ENCODE results near the gene STAU1. TPM values are rescaled to one million over a fixed set of nuclear protein-coding genes. Genes with fewer than 3 reads are reported as not detected.
"Not testable (repeated sequence)": the region's sequence is repeated elsewhere in the genome, so short reads cannot be mapped to it uniquely, and the experiment has no call there.

Gene STAU1
- total RNA-seq, 1 experiment from 2014 or later = 65.9 TPM

DNA sequence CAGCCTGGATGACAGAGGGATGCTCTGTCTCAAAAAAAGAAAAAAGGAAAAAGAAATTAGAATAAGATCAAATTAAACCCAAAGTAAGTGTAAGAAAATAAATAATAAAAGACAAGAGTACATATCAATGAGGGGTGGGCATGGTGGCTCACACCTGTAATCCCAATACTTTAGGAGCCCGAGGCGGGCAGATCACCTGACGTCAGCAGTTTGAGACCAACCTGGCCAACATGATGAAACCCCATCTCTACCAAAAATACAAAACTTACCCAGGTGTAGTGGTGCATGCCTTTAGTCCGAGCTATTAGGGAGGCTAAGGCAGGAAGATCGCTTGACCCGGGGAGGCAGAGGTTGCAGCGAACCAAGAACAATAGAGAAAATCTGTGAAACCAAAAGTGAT, 14.9 kb upstream of the STAU1 start:
- no peak for DNase-seq (ENCODE audit: low spot score)

DNA sequence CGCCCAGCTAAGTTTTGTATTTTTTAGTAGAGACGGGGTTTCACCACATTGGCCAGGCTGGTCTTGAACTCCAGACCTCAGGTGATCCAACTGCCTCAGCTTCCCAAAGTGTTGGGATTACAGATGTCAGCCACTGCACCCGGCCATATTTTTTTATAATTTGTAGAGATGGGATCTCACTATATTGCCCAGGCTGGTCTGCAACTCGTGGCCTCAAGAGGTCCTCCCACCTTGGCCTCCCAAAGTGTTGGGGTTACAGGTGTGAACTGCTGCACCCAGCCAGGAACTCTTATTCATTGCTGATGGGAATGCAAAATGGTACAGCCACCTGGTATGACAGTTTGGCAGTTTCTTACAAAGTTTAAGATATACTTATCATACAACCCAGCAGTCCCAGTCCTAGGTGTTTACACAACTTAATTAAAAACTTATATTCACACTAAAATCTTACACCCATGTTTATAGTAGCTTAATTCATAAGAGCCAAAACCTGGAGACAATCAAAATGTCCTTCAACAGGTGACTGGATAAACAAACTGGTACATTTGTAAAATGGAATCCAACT, 11.7 kb upstream of the STAU1 start:
- no peak for DNase-seq (ENCODE audit: low spot score)

DNA sequence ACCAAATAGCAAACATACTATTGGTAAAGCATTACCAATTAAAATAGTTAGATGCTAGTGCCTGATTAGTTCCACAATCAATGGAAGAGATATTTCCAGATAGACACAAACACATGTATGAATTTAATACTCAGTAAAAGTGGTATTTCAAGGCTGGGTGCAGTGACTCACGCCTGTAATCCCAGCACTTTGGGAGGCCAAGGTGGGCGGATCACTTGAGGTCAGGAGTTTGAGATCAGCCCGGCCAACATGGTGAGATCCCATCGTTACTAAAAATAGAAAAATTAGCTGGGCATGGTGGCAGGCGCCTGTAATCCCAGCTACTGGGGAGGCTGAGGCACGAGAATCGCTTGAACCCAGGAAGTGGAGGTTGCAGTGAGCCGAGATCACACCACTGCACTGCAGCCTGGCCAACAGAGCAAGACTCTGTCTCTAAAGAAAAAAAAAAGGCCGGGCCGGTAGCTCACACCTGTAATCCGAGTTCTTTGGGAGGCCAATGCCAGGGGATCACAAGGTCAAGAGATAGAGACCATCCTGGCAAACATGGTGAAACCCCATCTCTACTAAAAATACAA, 4.9 kb upstream of the STAU1 start:
- DNase-seq (ENCODE audit: low spot score) = not testable (repeated sequence)

DNA sequence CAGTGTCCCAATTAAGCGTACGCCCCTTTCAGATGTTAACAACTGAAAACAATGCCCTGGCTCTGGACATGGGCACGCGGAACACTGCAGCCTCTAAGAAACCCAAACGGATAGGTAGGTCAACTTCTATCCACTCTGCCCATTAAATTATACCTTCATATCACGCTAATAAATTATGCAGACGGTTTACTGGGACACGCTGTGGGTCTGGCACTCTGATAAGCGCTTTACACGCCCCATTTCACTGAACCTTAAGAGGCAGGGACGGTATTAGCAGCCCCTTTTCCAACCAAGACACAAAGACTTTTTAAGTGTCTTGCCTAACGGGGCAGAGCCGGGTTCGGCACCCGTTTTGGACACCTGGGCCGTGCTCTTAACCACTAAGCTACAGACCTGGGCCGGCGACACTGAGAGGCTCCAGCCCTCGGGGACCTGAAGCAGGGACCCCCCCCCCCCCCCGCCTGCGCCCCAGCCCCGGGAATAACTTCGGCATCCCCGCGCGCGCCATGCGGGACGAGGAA, 744 bp downstream of the STAU1 start:
- DNase-seq (ENCODE audit: low spot score) = no peak

DNA sequence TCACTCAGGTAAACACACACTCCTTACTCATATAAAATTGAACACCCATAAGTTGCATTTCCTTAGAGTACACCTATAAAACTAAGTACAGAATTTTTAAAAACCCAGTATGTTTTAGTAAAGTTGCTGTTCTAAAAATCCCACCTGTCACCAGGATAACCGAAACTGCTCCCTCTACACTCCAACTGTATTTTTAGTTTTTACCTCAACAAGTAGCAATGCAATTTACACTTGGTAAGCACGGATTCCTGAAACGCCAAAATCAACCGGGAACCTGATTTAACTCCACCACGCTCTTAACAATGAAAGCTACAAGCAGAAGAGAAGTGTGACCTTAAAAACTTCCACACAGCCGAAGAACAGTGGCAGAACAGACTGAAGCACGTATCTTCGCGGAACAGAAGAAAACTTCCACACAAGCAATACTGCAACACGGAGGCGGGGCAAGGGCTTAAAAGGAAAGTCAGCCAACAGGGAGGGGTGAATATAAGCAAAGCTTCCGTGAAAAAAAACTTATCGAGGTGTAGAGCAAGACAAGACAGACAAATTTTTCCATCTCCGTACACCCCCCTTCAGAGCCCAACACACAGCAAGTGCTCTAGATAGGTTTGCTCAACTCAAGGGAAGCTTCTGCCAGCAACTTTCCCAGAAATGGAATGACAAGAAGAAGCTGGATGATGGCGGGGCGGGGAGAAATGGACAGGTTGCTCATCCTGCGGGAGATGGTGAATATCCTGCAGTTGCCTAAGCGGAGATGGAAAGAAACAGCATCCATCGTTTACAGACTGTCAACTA, 1.4 kb downstream of the STAU1 start:
- peak; percentile 23 for DNase-seq (ENCODE audit: low spot score)

DNA sequence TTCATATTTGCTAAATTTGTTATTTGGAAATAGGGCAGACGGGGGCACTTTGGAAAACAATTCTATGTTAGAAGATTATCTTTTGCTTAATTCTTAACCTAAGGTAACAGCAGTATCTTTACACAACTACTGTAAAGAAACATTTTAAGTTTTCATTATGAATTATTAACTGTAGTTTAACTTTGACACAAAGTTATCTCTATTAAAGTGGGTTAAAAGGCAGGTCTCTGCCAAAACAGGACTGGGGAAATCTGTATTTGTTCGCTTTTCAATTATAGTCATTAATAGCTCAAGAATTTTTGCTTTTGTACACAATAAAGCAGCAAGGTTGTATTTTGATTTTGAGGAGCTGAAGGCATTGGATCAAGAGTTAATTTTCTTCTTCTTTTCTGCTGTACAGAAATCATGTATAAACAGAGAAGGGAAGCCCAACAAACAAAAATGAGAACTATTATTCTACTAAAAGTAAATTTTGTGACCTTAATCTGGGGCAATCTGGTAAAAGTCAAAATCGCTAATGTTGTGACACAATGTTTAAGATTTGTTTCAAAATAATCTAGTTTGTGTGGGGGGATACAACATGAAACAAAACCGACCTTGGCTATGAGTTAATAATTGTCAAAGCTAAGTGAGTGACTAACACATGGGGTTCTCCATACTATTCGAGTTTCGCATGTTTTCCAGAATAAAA, 2.9 kb downstream of the STAU1 start:
- no peak for DNase-seq (ENCODE audit: low spot score)

DNA sequence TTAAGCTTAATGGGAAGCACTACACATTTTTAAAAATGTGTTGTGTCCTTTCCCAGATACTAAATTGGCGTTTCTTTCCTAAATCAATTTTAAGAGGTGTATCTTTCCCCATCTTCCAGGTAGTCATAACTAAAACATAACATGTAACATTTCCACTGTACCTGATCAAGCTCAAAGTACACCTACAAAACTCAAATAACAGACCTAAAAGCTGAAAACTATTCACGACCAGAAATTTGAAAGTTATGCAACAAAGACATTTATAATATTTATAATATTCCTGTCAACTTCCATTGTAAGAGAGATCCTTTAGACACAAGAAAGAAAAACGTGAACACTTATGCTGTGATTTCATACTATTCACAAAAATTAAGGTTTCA, 3.5 kb downstream of the STAU1 start:
- no peak for DNase-seq (ENCODE audit: low spot score)

DNA sequence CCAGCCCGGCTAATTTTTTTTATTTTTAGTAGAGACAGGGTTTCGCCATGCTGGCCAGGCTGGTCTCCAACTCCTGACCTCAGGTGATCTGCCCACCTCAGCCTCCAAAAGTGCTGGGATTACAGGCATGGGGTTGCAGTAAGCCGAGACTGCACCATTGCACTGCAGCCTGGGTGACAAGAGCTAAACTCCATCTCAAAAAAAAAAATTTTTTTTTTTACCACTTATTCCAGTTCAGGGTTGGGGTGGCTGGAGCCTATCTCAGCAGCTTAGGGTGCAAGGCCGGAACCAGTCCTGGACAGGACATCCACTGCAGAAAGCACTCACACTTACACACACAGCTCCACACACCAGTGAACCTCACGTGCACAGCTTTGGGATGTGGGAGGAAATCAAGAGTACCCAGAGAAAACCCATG, 4.0 kb downstream of the STAU1 start:
- not testable (repeated sequence) for DNase-seq (ENCODE audit: low spot score)

DNA sequence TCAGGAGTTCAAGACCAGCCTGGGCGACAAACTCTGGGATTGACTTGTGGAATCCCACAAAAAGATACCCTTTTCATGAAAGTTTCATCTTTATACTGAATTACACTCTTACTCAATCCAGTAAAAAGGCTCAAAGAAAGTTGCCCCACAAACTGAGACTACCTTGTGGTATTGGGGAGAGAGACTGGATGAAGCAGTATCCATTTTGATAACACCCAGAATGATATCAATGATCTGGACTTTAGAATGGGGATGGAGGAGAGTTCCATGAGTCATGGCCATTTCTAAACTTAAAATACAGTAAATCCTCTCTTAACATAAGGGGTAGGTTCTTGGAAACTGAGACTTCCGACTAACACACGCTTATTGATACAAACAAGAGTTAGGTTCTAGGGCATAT, 4.7 kb downstream of the STAU1 start:
- no peak for DNase-seq (ENCODE audit: low spot score)

DNA sequence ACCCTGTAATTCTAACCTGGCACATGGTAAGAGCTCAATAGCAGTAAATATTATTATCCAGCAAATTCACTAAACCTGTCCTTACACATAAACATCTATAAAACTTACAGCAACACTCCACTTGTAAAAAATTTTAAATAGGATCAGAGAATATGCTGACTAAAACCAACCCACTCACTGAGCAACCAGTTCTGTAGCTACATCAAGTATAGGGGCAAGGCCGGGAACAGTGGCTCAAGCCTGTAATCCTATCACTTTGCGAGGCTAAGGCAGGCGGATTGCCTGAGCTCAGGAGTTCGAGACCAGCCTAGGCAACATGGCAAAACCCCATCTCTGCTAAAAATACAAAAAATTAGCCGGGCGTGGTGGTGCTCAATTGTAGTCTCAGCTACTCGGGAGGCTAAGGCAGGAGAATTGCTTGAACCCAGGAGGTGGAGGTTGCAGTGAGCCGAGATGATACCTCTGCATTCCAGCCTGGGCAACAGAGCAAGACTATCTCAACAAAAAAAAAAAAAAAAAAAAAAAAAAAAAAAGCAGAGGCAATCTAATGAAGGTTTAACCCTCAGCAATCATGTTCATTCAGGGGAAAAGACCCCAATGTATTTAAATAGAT, 6.8 kb downstream of the STAU1 start:
- no peak for DNase-seq (ENCODE audit: low spot score)

DNA sequence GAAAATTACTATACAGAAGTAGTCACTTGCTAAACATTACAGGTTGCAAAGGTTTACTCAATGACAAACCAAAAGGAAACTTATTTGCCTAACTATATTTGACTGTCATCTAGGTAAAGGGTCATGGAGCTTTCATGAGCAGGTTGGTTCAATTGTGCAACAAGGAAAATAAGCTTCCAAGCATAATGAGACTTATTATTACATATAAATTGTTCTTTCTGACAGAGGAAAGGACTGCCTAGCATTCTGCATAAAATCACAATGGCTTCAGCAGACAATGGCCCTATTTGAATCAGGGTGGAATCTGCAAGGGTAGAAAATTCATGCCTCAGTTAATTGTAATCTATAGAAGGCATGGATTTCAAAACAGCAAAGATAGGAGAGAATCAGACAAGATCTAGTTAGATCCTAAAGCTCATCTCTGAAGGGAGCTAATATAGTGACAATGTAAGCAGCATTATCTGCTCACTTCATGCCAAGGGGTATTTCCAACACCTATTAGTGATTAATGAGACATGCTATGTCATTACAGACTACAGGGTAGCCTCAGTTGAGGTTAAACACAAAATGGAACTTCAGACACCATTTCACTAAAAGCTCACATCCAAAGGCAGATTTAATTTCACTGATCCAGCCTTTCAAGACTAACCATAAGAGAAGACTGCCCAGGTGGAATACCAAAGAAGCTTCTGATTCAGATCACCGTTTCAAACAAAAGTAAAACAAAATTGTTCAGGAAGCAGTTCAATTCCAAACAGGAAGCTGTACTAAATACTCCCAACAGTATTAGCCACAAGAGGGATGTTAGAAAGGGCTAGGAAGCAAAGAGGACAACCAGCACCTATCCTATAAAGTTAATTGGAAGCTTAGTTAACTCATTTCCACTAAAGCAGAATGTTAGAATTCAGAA, 8.5 kb downstream of the STAU1 start:
- no peak for DNase-seq (ENCODE audit: low spot score)

DNA sequence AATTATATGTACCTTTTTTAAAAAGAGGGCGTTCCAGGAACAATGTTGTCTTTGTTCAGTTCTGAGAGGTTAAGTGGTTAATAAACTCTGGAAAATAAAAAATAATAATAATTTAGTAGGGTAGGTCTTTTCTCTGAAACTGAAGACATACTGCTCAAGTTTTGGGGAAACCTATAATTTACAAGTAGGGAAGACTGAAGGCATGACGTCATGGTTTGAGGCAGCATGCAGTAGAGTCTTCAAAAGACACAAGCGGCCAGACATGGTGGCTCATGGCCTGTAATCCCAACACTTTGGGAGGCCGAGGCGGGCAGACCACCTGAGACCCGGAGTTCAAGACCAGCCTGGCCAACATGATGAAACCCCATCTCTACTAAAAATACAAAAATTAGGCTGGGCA, 14.0 kb downstream of the STAU1 start:
- no peak for DNase-seq (ENCODE audit: low spot score)

DNA sequence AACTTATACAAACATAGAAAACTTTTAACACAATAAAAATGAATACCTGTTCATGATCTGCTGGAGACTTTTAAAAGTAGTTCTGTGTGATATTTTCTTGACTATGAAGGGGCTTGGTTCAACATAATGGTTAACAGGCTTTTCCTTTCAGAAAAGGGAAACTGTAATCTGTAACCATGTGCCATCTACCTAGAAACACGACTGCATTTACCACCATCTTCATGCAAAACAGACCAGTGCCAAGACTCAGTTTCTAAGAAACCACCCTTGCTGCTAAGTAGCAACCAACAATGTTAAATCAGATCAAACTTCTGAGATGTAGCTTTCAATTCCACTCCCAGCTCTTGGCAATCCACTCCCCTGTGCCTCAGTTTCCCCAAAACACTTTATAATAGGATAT, 15.7 kb downstream of the STAU1 start:
- no peak for DNase-seq (ENCODE audit: low spot score)

DNA sequence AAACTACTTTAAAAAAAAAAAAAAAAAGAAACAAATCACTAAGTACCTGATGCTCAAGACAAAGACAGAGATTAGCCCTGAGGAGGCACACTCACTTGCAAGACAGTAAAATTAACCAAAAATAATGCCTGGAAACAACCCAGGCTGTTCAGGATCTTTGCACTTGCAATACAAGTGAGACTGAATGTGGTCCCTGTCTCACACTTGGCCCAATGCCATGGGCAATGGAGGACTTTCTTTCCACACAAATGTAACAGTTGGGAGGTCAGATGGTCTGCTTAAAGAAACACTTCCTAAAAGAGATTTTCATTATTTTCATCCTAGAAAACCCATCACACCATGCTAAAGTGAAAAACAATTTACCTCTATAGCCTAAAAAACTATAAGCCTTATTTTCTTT, 16.2 kb downstream of the STAU1 start:
- DNase-seq (ENCODE audit: low spot score) = no peak

DNA sequence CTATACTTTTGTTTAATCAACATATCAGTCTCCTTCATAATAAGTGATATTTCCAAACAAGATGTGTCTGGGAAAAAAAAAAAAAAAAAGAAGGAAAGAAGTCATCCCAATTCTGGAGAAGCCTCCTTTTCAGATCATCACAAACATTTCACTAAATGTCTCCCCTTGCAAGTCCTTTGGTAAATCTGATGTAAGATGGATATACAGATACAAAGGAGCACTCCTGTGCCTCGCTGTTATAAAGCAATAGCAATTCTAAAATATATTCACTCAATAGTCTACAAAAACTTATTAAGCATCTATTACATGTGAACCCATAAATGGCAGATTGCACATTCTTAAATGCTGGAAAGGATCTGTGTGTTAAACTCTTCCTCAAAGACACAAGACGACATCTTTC, 17.4 kb downstream of the STAU1 start:
- DNase-seq (ENCODE audit: low spot score) = no peak

DNA sequence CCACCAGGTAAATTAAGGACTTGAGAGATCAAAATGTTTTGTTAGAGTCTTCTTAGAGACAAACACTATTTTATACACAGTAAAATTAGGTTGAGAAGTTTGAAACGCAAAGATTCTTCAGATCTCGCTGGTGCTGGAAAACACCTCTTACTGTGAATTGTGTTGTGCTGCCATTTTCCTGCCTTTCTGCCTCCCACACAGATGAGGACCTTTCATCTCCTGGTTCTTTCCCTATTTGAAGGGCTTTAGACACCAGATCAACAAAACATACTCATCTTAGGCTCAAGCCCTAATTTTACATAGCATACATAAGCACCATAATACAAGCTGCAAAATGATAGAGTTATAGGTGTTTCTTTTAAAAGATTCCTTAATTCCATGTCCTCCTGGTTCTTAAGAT, 18.6 kb downstream of the STAU1 start:
- DNase-seq (ENCODE audit: low spot score) = no peak

DNA sequence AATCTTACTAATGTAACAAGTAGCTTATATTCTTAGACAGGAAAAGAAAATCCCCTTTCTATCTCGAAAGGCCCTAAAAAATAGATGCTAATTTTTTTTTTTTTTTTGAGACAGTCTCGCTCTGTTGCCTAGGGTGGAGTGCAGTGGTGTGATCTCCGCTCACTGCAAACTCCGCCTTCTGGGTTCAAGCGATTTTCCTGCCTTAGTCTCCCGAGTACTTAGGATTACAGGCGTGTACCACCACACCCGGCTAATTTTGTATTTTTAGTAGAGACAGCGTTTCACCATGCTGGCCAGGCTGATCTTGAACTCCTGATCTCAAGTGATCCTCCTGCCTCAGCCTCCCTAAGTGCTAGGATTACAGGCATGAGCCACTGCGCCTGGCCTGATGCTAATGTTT, 19.3 kb downstream of the STAU1 start:
- DNase-seq (ENCODE audit: low spot score) = not testable (repeated sequence)

DNA sequence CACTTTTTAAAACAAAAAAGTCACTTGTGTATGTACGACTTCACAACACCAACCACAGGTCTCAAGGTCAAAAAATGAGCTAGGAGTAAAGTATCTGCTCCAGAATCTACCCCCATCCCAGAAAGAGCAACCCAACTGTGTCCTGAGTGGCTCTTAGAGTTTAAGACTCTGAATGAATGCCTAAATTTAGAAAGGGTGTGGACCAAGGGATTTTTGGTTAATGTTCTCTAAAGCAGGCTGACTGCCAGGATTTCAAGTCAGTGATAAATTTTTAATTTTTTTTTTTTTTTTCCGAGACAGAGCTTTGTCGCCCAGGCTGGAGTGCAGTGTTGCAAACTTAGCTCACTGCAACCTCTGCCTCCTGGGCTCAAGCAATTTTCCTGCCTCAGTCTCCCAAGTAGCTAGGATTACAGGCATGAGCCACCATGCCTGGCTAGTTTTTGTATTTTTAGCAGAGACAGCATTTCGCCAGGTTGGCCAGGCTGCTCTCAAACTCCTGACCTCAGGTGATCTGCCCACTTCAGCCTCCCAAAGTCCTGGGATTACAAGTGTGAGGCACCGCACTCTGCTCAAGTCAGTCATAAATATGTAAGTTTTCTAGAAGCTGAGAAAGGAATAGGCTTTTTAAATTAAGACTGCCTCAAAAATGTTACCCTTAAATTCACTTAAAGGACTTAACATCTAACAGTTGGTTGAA, 20.2 kb downstream of the STAU1 start:
- no peak for DNase-seq (ENCODE audit: low spot score)

DNA sequence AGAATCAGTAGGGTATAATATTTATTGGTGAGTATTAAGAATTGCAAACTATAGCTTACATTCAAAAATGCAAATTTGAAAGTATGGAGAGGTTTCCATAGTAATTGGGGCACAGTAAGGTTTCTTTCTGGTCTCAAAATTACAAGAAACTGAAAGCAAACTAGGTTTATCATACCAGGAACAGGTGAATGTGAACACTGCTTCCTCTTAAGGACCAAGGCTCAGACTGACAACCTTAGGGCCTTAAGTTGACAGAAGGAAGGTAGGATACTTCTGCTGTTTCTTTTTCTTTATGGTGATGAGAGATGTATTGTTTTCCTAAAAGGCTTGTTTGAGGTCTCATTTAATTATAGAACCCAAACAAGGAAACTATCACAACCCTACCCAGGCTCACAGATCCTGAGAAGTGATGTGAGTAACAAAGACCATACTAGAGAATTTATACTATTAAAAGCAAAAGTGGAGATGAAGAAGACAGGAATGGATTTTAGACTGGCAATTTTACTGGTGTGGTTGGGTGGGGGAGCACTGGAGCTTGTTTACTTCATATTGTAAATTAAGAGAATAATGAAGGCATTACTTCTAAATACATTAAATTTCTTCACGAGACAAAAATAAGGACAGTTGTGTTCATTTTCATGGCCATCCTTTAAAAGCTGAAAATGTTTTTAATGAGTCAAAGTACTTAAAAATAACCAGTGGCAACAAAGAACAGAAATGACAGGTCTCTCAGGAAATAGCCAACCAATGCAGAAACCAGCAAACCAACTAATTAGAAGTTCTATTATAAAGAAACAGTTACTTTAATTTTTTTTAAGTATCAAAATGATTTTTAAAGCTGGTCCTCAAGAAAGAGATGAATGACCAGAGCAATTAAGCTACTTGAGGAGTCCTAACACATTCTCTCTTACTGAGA, 21.3 kb downstream of the STAU1 start:
- no peak for DNase-seq (ENCODE audit: low spot score)
